GF-D8 (cell line): Measurements from ENCODE around the gene USP26.
"Not testable (repeated sequence)": the region's sequence is repeated elsewhere in the genome, so short reads cannot be mapped to it uniquely, and the experiment has no call there.

Experiments
- DNase-seq: peaks from one replicate; lab custom pipeline; 2025; lab: John Stamatoyannopoulos, UW

Gene USP26

GRCh38 chrX:133097031-133097430 lies at the start of gene USP26:
Gene USP26, minus strand, starts transcription at chrX:133097109. Its CDS starts 68,889 bp downstream, at chrX:133028220.
- no peak for DNase-seq

GRCh38 chrX:133134282-133134681 lies 37.4 kb upstream of the USP26 start:
- DNase-seq, result no peak

GRCh38 chrX:133120406-133120805 lies 23.5 kb upstream of the USP26 start:
- no peak for DNase-seq

GRCh38 chrX:133094098-133094731 lies 2.7 kb downstream of the USP26 start:
- no peak for DNase-seq

GRCh38 chrX:133090236-133090809 lies 6.6 kb downstream of the USP26 start:
- DNase-seq, result no peak

- DNase-seq, result no peak
Observed at GRCh38 chrX:133089411-133089810, 7.5 kb downstream of the USP26 start.

- DNase-seq, result no peak
Observed at GRCh38 chrX:133085785-133086184, 11.1 kb downstream of the USP26 start.

GRCh38 chrX:133085056-133085455 lies 11.9 kb downstream of the USP26 start:
- DNase-seq, result not testable (repeated sequence)

GRCh38 chrX:133083899-133084298 lies 13.0 kb downstream of the USP26 start:
- no peak for DNase-seq

- DNase-seq, result no peak
Observed at GRCh38 chrX:133081990-133082389, 14.9 kb downstream of the USP26 start.

GRCh38 chrX:133077856-133078255 lies 19.1 kb downstream of the USP26 start:
- DNase-seq, result not testable (repeated sequence)

GRCh38 chrX:133072566-133072965 lies 24.3 kb downstream of the USP26 start:
- DNase-seq, result no peak

- DNase-seq, result no peak
Observed at GRCh38 chrX:133068461-133068860, 28.4 kb downstream of the USP26 start.

- DNase-seq, result no peak
Observed at GRCh38 chrX:133056341-133056740, 40.6 kb downstream of the USP26 start.

- no peak for DNase-seq
Observed at GRCh38 chrX:133054761-133055405, 42.0 kb downstream of the USP26 start.

- no peak for DNase-seq
Observed at GRCh38 chrX:133053861-133054598, 42.9 kb downstream of the USP26 start.

- no peak for DNase-seq
Observed at GRCh38 chrX:133048751-133049150, 48.2 kb downstream of the USP26 start.

GRCh38 chrX:133046601-133047000 lies 50.3 kb downstream of the USP26 start:
- DNase-seq, result no peak

- no peak for DNase-seq
Observed at GRCh38 chrX:133045986-133046385, 50.9 kb downstream of the USP26 start.

GRCh38 chrX:133044145-133044786 lies 52.6 kb downstream of the USP26 start:
- not testable (repeated sequence) for DNase-seq

- no peak for DNase-seq
Observed at GRCh38 chrX:133042260-133042659, 54.6 kb downstream of the USP26 start.

- no peak for DNase-seq
Observed at GRCh38 chrX:133033010-133033409, 63.9 kb downstream of the USP26 start.
